Renal cortex interstitium (tissue), 11 donors: ENCODE results near the gene TTBK2. TPM values are rescaled to one million over a fixed set of nuclear protein-coding genes. Genes with fewer than 3 reads are reported as not detected.

Experiments used
- DNase-seq, 11 donors: peaks; one replicate each; pipeline ENCODE4 v3.0.0-alpha.2; 2013; ENCODE audit warnings: low read depth in 9 of 11, low spot score in 4 of 11; ENCODE audit errors: extremely low read depth in 1 of 11
- polyA plus RNA-seq, 3 donors: library from polyadenylated mRNA; unstranded; fragments of 120-200 nt; gene quantifications; one replicate each; pipeline ENCODE4 v1.2.1, GENCODE V29; 2013; ENCODE audit not compliant: insufficient read length in 3 of 3

TTBK2 gene
- polyA plus RNA-seq, 3 donors = 9.7 to 11.7 (median 10.8) TPM

DNA sequence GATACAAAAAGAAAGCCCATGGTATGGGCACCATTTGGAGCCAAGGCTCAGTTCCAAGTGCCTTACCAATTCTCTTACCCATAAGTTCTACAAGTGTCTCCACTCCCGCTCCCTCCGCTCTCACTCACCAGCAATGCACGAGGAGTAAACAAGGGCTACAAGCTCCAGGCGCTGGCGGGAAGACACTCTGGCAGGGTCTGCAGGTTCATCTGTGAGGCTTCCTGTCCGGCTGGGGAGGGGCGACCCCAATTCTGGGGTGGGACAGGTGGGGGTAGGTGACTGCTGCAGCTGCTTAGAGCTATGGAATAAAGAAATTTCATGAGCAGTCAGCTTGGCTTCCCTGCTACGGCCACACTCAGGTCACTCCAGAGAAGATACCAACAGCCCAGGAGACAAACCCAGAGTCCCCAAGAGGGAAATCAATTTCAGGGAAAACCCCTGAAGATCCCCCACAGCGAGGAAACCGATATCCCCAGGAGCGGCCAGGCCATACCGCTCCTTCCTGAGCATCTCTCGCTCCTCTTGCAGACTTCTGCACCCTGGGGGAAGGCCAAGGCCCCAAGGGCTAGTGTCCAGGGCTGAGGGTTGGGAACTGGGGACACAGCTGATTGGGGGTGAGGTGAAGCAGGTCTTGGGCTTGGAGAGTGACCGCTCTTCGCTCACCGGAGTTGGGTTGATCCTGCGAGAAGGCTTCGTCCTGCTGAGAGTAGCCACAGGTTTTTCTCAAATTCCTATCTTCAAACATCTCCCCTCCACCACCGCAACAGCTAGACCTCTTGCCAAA, 185.0 kb downstream of the TTBK2 start:
- no peak for DNase-seq

DNA sequence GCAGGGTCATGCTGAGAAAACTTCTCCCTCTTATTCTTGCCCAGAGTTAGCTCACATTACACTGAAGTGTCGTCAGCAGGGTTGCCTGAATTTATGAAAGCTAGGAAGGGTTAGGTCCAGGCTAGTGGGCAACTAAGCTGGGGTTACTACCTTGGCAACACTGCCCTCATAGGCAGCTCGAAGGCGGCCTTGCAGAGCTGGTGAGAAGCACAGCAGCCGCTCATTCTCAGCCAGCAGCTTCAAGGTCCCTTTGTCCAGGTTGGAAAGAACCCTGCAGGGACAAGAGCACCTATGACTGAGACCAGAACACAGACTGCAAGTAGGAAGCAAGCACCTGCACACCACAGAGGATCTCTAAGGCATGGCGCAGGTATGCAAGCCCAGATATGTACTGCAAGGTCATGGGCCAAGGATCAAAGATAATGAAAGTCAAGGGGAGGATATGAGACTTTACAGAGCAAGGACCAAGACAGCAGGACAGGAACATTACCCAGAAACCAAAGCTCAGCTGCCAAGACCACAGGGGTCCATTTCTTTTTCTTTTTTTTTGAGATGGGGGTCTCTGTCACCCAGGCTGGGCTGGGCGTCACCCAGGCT, 186.4 kb downstream of the TTBK2 start:
- DNase-seq = no peak

DNA sequence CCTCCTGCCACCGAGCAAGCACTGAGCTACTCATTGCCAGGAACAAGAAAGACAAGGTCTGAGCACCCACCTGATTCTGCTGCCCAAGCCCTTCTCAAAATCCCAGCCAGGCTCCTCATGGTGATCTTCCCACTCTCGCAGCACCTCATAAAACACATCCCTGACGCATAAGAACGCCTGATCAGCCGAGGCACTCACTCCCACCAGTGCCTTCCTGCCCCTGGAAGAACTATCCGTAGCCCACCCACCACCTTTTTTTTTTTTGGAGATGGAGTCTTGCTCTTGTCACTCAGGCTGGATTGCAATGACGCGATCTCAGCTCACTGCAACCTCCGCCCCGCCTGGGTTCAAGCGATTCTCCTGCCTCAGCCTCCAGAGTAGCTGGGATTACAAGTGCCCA, 187.6 kb downstream of the TTBK2 start:
- DNase-seq = no peak

DNA sequence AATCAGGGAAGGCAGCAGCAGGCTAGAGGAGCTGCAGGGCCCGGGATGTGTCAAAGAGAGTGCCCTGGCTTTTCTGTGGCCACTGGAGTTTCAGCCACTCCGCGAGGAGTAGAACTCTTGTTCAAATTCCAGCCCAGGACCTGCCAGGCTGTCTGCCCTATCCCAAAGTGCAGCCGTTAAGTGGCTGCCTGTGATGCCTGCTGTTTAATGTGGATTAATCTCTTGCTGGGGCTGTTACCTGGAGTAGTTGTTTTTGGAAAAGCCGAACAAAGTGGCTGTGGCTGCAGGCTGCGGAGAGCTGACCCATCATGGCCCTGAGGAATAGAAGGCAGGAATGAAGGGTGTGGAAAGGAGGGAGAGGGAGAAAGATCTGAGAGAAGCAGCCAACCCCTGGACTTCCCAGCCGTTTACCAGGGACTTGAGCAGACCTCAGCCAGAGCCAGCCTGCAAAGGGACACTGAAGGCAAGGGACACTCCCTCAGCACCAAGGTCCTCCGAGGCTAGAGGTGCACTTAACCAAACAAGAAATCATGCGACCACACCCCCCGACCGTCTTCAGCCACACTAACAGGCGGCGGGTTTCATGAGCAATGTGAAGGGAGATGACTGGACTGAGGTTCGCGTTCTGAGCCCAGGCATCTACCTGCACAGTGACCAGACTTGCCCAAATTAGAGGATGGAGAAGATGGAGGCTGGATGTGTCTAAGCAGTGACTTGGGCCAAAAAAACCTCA, 188.3 kb downstream of the TTBK2 start:
- no peak for DNase-seq

DNA sequence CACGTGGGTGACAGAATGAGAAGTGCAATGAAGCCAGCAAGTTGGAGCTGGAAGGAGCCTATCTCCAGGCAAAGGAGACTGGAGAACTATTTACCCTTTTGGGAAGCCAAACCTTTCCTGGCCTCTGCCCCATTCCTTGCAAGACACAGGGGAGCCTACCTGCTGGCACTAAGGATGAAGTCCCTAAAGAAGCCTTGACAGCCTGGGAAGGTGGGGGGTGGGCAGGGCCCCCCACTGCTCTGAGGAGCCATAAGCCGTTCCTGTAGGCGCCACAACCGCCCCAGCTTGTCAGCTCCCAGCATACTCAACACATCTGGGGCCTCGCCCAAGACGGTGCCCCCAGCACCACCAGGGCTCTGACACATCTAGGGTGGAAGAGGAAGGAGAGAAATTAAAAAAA, 189.1 kb downstream of the TTBK2 start:
- no peak for DNase-seq

DNA sequence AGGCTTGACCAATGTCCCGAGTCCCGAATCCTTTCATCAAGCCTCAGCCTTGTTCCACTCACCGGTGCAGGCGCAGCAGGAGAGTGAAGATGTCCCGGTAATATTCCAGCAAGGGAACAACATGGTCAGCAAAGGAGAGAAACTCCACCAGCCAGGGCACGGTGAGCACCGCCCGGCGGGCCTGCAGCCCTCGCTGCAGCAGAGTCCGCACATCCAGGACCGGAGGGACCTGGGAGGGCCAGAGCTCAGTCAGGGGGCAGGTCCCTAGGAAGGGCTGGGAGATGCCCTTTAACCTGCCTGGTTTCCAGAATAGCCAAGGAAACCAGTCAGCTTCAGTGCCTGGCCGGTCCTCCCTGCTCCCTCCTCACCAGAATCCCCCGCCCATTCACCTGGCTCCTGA, 190.0 kb downstream of the TTBK2 start:
- DNase-seq = no peak

DNA sequence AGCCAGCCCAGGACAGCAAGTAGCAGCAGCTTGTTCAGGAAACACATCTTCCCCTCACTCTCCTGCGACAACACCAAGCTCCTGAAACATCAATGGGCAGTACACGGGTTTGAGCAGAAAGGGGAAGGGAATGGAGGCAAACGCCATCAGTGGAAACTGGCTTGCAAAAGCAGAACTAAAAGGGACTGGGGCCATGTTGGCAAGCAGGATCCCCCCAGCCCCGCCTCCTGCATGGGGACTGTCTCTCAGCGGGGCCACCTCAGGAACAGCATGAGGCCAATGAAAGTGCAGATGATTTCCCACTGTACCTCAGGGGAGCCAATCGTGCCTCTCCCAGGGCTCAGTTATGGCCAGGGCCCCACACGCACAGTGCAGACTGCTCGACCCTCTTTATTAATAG, 190.4 kb downstream of the TTBK2 start:
- DNase-seq = no peak

DNA sequence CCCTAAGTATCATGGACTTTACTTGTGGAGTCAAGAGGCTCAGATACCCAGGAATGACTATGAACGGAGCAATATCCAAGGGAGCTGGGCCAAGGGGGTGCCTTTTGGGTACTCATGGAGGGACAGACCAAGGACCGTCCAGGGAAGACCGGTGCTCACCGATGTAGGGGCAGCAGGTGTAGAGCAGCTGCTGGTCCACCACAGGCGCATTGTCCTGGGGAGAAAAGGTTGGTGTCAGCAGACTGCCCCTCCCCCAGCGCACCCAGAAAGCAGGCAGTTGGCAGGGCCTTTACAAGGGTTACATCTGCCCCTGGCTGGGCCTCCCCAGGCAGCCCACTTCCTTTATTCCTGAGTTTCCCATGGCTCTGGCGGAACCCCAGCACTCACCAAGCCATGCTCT, 191.2 kb downstream of the TTBK2 start:
- no peak for DNase-seq

DNA sequence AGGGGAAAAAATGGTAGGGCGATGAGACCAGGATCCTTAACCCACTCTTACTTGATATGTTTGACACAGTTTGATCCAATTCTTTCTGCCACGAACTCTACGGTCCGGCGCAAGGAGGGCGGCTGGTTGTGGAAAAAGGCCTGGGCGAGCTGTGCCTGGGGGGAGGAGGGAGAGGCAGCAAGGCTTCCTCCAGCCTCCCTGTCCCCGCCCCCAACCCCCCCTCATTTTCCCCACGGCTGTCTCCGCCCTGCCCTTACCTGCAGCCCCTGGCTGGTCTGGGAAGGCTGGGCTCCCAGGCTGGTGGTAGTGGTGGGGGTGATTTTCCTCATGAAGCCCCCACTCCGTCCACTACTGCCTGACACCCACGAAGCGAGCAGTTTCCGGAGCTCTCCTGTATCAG, 191.6 kb downstream of the TTBK2 start:
- no peak for DNase-seq

DNA sequence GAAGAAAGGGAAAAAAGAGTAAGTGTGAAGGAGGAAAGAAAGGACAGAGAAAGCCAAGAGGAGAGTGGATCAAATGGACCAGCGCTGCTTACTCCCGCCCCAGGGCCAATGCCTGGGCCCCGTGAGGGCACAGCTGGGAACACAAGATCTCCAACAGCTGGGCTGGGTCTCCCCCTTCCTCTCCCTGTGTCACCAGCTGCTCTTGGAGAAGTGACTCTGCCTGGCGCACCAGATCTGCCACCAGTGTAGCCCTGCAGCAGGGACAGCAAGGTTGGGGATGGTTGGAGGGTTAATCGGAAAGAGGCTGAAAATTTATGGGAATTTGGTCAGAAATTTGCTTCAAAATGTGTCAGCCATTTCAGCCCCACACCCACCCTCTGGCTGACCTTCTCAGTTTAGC, 192.0 kb downstream of the TTBK2 start:
- no peak for DNase-seq

DNA sequence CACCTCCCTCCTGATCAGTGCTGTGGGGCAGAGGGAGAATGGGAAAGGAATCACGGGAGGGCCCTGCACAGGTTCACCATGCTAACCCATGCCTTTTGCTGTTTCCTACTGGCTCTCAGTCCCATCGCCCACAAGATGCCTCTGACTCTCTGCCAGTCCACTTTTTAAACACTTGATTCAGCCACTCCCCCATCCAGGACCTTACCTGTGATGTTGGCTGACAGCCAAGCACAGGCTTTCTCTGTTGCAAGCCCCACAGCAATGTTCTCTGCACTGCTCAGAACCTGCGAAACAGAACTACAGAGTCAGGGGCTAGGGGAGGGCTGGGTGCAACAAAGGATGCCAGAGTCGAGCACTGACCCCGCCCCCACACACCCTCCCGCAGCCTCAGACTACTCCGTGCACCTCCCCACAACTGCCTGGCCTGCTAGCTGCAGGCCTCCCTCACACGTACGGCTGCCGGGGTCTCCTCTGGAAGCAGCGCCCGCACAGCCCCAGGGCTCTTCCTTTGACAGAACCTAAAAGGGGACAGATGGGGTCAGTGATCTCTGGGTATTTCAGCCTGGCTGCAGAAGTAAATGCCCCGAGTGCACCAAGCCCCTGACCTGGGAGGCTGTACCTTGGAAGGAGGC, 192.7 kb downstream of the TTBK2 start:
- peak in 1 of 11 donors; percentile 8 for DNase-seq

DNA sequence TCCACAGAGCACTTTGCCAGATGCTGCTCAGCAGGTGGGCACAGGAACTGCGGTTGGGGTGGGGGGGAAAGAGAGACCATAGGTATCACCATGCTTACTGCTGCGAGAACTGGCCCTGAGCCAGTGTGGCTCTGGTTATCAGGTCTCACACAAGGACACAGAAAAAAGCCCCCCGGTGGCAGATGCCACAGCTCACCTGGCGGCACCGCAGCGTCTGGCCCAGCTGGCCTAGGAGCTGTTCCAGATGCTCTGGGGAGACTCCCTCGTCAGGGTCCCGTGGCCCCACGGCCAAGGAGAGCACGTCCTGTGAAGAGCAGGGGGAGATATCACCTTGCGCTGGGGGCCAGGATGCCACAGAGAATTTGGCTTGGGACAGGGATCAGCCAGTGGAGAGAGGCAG, 194.5 kb downstream of the TTBK2 start:
- no peak for DNase-seq

DNA sequence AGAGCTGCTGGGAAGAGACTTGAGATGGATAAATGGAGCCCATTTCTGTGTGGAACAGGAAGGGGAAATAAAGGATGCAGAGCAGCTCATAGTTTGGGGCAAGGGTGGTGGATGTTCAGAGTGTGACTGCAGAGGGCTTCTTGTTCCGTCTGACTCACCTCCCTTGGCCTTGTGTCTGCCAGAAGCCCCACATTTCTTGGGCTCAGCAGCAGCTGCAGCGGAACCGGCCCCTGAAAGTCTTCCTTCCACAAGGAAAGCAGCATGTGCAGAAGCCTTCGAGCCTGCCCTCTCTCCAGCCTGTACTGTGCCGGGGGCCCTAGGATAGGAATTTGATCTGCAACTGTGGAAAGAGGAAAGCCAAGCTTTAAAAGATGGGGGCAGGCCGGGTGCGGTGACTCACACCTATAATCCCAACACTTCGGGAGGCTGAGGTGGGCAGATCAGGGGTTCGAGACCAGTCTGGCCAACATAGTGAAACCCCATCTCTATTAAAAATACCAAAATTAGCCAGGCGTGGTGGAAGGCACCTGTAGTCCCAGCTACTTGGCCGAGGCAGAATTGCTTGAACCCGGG, 195.2 kb downstream of the TTBK2 start:
- DNase-seq = no peak

DNA sequence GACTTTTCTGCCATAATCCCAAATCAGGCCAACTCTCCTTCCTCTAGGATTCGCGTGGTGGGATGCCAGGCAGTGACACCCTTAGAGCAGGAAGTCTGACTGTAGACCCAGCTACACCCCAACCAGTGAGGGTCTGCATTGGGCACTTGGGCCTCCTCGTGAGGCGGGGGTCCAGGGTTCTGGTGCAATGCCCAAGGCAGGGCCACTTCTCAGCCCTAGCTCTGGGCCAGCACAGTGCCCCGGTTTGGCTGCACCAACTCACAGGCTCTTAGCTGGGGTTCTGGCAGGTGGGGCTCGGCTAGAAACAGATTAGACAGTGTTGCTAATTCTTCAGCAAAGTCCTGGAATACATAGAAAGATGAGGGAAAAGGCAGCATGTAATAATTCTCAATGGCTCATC, 196.3 kb downstream of the TTBK2 start:
- no peak for DNase-seq

DNA sequence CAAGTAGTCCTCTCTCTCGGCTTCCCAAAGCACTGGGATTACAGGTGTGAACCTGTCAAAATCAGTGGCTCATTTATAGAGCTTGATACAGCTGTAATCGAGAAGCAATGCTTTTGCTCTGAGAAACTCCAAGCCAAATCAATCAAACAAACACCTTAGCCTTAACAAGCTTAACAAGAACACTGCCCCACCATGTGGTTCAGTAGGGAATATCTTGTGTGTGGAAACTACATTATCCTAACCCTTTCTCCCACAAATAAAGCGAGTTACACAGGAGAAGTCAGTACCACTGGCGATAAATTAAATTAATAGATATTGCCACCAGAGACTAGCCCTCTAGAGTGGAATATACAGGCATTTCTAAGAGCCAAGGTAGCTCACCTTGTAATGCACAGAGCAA, 197.5 kb downstream of the TTBK2 start:
- DNase-seq = no peak

DNA sequence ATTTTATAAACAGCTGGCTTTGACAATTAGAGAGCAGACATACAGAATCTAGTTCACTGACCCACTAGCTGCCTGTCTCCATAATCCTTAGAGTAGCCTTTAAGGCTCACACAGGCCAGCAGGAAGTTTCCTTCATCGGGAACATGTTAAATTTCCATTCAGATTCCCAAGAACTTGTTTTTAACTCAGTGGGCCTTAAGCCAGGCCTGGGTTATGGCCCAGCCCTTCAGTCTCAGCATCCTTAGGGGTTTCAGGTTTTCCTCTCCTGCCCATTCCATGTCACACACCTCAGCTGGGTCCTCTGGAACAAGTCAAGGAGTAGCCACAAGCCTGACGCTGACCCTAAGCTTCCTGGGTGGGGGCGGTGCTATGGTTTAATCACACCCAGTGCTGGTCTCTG, 198.7 kb downstream of the TTBK2 start:
- no peak for DNase-seq

DNA sequence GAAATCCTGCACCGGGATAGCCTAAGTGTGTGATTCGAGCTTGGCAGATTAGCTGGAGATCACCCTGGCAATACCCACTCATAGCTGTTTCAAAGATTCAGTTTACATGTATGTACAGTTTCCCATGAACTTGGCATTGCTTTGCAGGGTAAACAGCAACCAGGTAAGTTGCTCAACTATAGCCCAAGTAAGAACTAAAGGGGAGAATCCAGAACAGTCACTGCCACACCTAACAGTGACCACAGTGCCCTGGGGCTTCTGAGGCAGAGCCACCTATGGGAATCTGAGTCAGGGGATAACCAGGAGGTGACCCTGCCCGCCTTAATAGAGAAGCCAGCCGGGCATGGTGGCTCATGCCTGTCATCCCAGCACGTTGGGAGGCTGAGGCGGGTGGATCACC, 199.6 kb downstream of the TTBK2 start:
- no peak for DNase-seq

DNA sequence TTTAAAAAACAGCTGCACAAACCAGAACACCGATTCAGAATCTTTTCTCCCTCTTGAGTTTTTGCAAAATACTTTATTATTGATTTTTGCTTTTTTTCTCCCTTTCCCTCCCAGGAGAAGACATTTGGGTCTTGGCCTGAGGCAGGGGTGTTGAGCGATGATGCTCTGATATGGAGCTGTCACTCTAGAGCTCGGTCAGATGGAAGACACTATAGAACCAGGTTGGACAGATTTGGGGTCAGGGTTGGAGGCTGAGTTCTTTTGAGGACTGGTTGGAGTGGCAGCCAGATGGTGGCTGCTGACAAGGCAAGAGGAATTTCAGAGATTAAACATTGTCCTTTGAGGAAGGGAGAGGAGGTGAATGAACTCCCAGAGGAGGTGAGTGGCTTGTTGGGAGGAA, 200.5 kb downstream of the TTBK2 start:
- DNase-seq = no peak

DNA sequence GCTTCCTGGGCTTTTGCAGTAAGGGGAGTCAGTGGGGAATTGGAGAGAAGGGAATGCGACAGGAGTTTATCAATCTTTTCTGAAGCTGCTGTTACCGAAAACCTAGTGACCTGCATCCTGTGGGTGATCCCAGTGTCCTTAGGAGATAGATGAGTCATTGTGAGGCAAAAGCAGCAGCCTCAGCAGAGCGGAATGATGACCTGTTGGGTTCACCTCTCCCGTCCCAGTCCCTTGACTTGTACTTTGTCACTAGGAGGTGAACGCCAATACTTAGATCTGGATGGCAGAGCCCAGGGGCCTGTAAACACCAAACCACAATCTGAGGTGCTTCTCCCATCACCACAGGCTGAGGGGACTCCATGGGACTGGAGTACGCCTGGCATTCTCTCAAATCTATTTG, 201.5 kb downstream of the TTBK2 start:
- no peak for DNase-seq

DNA sequence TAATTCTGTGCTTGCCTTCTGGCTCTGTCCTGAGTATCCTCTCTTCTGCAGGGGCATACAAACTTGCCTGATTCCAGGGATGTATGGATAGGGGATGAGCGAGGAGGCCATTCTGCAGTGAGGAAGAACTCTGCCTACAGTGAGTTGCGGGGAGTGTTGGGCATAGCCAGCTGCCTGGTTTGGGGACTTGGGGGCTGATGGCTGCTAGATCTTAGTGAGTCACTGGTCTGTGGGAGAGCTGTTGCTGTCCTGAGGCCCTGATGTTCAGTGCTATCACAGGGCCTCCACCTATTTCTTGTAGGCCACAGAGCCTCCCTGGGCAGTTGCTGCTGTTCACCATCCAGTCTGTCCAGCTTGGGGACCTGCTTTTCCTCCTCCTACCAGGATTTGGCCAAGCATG, 204.0 kb downstream of the TTBK2 start:
- no peak for DNase-seq
